Measurements from ENCODE around the gene ALDH18A1. TPM values are rescaled to one million over a fixed set of nuclear protein-coding genes. Genes with fewer than 3 reads are reported as not detected.
"Not testable (repeated sequence)": the region's sequence is repeated elsewhere in the genome, so short reads cannot be mapped to it uniquely, and the experiment has no call there.

The ALDH18A1 gene
- total RNA-seq, 1 experiment from 2014 or later, result 53.6 TPM

DNA sequence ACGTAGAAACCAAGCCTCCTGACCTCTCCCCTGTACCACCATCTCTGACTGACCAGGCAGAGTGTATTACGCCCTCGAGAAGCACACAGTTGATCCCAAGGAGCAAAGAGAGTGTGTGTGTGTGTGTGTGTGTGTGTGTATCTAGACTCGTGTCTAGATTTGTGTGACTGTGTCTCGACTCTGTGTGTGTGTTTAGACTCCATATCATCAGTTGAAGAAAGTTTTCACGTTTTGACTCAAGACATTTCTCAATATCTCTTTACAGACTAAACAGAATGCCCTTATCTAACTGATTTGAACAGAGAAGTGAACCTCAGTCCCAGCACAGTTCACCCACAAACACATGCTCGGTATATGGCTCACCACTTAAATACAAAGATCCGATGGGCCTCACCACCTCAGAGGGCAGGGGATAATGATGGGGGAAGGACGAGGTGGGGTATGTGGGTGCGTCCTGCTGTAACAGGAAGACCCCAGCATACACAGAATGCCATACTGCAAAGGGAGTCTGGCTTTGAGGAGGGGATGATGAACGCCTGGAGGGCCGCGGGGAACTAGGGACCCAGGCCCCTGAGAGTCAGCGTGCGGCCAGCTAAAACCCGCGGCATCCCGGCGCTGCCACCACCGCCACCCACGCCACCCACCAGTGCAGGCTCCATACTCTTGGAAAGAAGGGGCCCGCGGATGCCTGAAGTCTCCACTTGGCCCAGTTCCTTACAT is 780 bp downstream of the ALDH18A1 start:
- DNase-seq (ENCODE audit: low read depth, low spot score), result peak; percentile 18
- in situ Hi-C loops (cut with HindIII; ENCODE audit: low pct_unique_long_range_greater_than_20kb, low sequenced_read_pairs), result no loop called here

DNA sequence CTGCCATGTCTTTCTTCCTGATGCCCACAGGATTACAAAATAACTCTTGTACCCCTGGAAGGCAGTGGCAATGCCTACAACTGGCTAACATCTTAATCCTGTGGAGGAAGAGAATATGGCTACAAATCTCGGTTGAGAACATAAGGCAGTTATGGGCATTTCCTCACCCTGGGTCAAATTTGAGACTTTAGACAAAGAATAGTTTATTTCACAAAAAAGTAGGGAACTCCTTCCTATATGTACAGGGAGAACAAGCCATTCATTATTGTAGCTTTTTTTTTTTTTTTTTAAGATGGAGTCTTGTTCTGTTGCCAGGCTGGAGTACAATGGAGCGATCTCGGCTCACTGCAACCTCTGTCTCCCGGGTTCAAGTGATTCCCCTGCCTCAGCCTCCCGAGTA is 2.6 kb downstream of the ALDH18A1 start:
- in situ Hi-C loops (cut with HindIII; ENCODE audit: low pct_unique_long_range_greater_than_20kb, low sequenced_read_pairs), result no loop called here
- peak; percentile 49 for DNase-seq (ENCODE audit: low read depth, low spot score)

DNA sequence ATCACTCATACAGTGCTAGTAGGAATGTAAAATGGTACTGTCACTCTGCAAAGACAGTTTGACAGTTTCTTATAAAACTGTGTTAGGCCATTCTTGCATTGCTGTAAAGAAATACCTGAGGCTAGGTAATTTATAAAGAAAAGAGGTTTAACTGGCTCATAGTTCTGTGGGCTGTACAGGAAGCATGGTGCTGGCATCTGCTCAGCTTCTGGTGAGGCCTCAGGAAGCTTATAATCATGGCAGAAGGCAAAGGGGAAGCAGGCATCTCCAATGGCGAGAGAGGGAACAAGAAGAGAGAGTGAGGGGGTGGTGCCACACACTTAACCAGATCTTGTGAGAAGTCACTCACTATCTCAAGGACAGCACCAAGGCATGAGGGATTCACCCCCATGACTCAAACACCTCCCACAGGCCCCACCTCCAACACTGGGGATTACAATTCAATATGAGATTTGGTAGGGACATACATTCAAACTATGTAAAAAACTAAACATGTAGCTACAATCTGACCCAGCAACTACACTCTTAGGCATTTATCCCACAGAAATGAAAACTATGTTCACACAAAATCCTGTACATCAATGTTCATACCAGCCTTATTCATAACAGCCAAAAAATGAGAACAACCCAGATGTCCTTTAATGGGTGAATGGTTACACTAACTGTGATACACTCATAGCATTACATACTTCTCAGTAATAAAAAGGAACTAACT is 5.0 kb downstream of the ALDH18A1 start:
- in situ Hi-C loops (cut with HindIII; ENCODE audit: low pct_unique_long_range_greater_than_20kb, low sequenced_read_pairs), result no loop called here
- no peak for DNase-seq (ENCODE audit: low read depth, low spot score)

DNA sequence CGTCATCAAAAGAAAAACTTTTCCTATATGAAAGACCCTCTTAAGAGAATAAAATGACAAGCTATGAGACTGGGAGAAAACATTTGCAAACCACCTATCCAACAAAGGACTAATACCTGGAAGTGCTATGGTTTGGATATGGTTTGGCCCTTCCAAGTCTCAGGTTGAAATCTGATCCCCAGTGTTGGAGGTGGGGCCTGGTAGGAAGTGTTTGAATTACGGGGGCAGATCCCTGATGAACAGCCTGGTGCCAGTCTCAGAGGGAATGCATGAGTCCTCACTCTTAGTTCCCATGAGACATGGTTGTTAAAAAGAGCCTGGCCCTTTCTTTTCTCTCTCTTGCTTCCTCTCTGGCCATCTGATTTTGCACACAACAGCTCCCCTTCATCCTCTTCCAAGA is 6.3 kb downstream of the ALDH18A1 start:
- peak; percentile 20 for DNase-seq (ENCODE audit: low read depth, low spot score)
- in situ Hi-C loops (cut with HindIII; ENCODE audit: low pct_unique_long_range_greater_than_20kb, low sequenced_read_pairs), result no loop called here

DNA sequence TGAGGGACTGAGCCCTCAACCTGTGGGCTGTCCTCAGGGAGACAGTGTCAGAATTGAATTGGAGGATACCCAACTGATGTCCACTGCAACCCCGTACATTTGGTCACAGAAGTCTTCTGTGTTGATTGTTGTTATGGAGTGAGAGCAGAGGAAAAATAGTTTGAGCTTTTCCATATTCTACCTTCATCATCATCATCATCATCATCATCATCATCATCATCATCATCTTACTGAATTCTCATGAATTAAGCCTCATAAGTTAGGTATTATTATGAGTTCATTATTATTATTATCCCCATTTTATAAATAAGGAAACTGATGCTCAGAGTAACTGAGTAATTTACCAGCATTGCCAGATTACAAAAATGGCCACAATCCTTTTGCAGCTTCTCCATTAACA is 8.4 kb downstream of the ALDH18A1 start:
- in situ Hi-C loops (cut with HindIII; ENCODE audit: low pct_unique_long_range_greater_than_20kb, low sequenced_read_pairs), result no loop called here
- DNase-seq (ENCODE audit: low read depth, low spot score), result no peak

DNA sequence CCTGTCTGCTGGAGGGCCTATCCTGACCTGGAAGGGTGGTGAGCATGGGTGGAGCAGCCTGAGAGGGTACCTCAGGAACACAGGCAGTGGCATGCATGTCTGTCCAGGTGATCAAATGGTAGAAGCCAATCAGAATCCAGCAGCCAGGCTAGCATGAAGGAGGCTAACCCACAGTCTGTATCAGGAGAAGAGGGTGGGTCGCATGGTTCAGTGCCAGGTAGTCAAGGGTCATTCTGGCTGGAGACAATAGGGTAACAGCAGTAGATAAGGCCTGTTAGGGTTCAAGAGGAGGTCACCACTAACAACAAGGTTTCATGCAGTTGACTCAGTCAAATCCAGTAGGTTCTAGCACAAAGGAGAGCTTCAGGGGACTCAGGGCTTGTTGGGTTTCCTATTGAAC is 10.4 kb downstream of the ALDH18A1 start:
- in situ Hi-C loops (cut with HindIII; ENCODE audit: low pct_unique_long_range_greater_than_20kb, low sequenced_read_pairs), result no loop called here

DNA sequence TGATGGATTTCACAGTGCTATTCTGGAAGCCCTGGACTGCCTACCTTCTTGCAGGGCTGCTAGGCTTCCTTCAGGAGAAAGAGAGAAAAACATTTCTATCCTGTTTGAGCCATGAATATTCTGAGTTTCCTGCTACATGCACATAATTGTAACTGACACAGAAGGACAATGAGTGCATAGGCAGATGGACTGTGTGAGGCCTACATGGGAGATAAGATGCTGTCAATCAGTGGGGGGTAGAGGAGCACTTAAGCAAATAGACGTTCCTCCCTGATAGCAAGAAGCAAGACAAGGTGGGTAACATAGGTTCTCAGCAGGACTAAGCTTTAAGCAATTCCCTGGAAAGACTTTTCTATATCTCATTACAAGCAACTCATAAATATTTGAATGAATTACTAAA is 11.6 kb downstream of the ALDH18A1 start:
- in situ Hi-C loops (cut with HindIII; ENCODE audit: low pct_unique_long_range_greater_than_20kb, low sequenced_read_pairs), result no loop called here
- DNase-seq (ENCODE audit: low read depth, low spot score), result no peak

More for the DNA sequence above, 10.4 kb downstream of the ALDH18A1 start:
- no peak for DNase-seq (ENCODE audit: low read depth, low spot score)

DNA sequence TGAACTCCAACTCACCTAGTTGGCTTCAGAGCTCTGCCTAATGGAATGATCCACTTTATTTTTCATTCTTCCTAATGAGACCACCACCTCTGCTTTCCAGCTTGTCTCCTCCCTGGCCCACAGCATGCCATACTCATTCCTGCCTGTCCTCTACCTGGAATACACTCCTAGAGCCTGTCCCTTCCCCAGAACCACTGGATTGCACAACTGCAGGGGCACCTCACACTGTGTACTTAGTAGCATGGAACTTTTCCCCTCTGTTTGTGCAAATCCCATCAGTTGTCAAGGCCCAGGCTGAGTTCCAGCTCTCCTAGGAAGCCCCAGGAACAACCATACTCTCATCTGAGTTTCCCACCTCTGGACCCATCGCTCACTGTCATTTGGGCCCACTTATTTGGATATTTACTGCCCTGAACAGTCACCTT is 15.6 kb downstream of the ALDH18A1 start:
- in situ Hi-C loops (cut with HindIII; ENCODE audit: low pct_unique_long_range_greater_than_20kb, low sequenced_read_pairs), result no loop called here

DNA sequence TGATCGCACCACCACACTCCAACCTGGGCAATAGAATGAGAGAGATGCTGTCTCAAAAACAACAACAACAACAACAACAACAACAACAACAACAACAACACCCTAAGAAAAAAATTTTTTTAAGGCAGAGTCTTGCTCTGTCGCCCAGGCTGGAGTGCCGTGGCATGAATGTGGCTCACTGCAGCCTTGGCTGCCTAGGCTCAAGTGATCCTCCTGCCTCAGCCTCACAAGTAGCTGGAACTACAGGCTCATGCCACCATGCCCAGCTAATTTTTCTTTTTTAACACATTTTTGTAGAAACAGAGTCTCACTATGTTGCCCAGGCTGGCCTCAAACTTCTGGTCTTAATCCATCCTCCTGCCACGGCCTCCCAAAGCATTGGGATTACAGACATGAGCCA is 18.6 kb downstream of the ALDH18A1 start:
- in situ Hi-C loops (cut with HindIII; ENCODE audit: low pct_unique_long_range_greater_than_20kb, low sequenced_read_pairs), result no loop called here
- no peak for DNase-seq (ENCODE audit: low read depth, low spot score)

More for the DNA sequence above, 15.6 kb downstream of the ALDH18A1 start:
- DNase-seq (ENCODE audit: low read depth, low spot score), result no peak

DNA sequence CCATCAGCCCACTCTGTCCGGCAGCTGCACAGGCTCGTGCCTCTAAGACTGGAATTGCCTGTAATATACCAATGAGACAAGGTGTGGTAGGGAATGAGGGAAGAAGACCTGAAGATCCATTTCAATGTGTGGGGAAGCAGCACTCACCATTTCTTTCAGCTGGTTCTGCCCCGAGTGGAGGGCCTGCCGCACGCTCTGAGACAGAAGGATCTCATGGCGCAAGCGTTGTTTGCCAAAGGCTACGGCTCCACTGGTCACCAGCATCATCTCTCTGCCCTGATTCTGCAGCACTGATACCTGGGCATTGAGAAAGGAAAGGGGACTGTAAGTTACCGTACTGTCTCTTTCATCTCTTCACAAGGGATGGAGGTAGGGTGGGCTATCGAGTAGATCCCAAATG is 19.4 kb downstream of the ALDH18A1 start:
- in situ Hi-C loops (cut with HindIII; ENCODE audit: low pct_unique_long_range_greater_than_20kb, low sequenced_read_pairs), result no loop called here

DNA sequence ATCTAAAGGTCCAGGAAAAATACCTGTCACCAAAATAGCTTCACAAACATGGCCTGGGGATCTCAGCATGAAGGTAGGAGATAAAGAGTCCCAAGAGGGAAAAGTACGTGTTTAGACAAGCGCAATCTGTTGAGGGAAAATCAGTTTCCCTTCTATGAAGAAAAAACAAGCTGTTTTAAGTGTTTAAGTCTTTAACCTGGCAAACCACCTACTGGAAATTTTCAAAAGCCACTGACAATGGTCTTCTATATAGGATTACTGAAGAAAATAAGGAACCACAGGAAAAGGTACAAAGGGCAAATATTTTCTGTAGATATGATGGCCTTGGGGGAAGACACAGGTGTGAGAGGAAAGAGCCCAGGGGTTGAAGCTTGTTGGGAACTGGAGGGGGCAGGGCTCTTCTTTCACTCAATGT is 21.2 kb downstream of the ALDH18A1 start:
- no peak for DNase-seq (ENCODE audit: low read depth, low spot score)
- in situ Hi-C loops (cut with HindIII; ENCODE audit: low pct_unique_long_range_greater_than_20kb, low sequenced_read_pairs), result no loop called here

More for the DNA sequence above, 19.4 kb downstream of the ALDH18A1 start:
- no peak for DNase-seq (ENCODE audit: low read depth, low spot score)

DNA sequence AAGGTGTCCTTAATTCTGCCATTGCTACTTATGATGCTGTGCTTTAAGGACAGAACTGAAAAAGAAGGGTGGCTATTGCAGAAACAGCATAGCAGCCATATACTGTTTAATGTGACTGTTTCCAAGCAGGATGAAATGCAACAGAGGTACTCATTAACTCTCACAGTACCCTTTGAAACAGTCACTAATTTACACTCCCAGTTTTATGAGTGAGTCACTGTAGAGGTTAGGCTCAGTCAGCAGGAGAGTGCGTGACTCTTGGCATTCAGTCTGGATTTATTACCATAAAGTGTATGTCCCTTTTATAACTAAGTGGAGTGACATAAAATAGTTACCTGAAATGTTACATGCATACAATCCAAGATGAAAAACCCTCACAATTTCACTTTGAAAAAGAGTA is 27.7 kb downstream of the ALDH18A1 start:
- in situ Hi-C loops (cut with HindIII; ENCODE audit: low pct_unique_long_range_greater_than_20kb, low sequenced_read_pairs), result no loop called here
- DNase-seq (ENCODE audit: low read depth, low spot score), result no peak

DNA sequence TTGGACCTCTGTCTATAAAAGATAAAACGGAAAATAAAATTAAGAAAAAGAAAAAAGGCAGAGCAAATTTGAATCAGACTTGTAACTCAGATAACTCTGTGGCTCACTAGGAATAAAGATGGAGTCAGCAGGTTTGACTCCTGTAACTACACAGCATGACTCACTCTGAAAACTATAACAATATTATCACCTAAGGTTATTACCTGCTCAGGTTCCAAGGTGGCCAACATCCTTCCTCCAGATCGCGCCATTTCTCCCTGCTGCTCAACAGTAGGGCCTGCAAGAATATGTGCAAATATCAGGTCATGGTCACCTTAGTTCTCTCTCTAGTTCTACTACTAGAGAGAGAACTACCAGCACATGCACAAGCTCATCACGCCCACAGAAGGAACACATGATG is 30.0 kb downstream of the ALDH18A1 start:
- in situ Hi-C loops (cut with HindIII; ENCODE audit: low pct_unique_long_range_greater_than_20kb, low sequenced_read_pairs), result no loop called here

DNA sequence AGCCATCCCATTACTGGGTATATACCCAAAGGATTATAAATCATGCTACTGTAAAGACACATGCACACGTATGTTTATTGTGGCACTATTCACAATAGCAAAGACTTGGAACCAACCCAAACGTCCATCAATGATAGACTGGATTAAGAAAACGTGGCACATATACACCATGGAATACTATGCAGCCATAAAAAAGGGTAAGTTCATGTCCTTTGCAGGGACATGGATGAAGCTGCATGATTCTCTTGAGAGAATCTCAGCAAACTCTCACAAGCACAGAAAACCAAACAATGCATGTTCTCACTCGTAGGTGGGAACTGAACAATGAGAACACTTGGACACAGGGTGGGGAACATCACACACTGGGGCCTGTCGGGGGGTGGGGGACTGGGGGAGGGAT is 36.1 kb downstream of the ALDH18A1 start:
- in situ Hi-C loops (cut with HindIII; ENCODE audit: low pct_unique_long_range_greater_than_20kb, low sequenced_read_pairs); DNase-seq (ENCODE audit: low read depth, low spot score): not testable (repeated sequence)

More for the DNA sequence above, 30.0 kb downstream of the ALDH18A1 start:
- no peak for DNase-seq (ENCODE audit: low read depth, low spot score)

DNA sequence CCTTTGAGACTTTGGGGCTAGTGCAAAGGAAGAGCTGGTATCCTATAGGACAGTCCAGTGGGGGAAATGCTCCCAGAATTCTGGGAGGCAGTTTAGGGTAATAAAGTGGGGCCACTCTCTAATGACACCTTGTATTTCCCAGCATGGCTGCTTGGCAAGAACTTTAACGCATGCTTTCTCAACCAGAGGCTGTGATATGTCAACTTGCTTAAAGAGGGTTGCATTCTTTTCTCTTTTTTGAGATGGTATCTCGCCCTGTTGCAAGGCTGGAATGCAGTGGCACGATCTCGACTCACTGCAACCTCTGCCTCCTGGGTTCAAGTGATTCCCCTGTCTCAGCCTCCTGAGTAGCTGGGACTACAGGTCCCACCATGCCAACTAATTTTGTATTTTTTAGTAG is 38.4 kb downstream of the ALDH18A1 start:
- in situ Hi-C loops (cut with HindIII; ENCODE audit: low pct_unique_long_range_greater_than_20kb, low sequenced_read_pairs), result no loop called here
- DNase-seq (ENCODE audit: low read depth, low spot score), result no peak

DNA sequence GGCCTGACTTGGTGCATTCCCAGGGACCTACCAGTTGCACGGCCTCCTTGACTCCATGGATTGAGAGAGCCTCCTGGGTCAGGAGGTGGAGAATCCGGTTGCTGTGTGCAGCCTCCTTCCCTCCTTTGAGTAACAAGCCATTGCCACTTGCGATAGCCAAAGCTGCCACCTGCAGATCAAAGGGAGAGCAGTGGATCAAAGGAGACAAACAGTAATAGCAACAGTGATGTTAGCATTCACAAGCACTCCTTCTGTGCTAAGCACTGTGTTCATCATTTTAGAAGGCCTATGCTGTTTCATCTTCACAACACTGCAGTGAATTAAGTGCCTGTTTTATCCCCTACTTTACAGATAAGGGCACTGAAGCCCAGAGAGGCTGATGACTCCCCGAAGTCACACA is 40.1 kb downstream of the ALDH18A1 start:
- in situ Hi-C loops (cut with HindIII; ENCODE audit: low pct_unique_long_range_greater_than_20kb, low sequenced_read_pairs), result no loop called here
- no peak for DNase-seq (ENCODE audit: low read depth, low spot score)

DNA sequence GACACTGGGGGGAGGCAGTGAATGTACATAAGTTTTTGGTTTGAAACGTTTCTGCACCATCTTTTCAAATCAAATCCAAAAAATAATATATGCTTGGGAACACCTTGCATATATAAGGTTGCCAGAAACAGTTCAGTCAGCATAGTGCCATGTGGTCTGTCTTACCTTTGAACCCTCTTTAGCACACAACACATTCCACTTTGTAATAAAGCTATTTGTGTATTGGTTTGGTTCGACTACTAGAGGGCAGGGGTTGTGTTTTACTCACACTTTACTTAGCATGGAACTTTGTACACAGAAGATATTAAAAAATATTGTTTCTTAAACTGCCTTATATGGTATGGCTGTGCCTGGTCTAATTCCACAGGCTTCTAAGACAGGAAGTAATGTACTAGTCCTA is 43.2 kb downstream of the ALDH18A1 start:
- DNase-seq (ENCODE audit: low read depth, low spot score), result no peak
- in situ Hi-C loops (cut with HindIII; ENCODE audit: low pct_unique_long_range_greater_than_20kb, low sequenced_read_pairs), result no loop called here

DNA sequence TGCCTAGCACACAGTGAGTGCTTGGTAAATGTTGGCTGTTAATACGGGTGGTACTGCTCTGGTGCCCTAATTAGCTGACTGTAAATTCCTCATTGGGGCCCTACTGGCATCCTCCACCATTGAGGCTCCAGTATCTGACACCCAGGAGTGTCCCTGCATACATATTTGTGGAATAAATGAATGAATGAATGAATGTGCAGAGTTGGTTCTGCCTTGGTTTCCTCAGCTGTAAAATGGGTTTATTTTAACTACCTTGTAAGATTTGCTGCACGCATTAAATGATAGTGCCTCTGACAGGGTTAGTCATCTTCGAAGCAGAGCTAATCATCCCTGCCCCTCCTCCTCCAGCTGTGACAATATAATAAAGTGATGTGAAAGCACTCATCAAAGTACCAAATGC is 45.8 kb downstream of the ALDH18A1 start:
- in situ Hi-C loops (cut with HindIII; ENCODE audit: low pct_unique_long_range_greater_than_20kb, low sequenced_read_pairs), result no loop called here
- no peak for DNase-seq (ENCODE audit: low read depth, low spot score)

DNA sequence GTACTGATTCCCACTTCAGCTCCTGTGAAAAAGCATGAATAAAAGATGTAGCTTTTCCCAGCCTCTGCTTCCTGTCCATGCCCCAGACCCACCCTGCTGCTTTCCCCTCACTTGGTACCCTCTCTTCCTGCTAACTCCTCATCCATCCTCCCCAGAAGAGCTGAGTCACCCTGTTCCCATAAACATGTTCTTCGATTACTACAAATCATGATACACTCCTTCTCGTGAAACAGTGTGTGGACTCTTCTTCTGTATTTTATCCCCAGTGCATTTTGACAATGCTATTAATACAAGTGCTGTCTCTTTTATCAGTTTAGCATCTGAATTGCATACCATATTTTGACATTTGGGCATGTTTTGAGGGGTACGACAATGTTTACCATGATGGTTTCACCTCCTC is 49.6 kb downstream of the ALDH18A1 start:
- DNase-seq (ENCODE audit: low read depth, low spot score), result no peak
- in situ Hi-C loops (cut with HindIII; ENCODE audit: low pct_unique_long_range_greater_than_20kb, low sequenced_read_pairs), result no loop called here
